ENCODE measurements around the gene CEACAM19. TPM values are rescaled to one million over a fixed set of nuclear protein-coding genes. Genes with fewer than 3 reads are reported as not detected.
"Not testable (repeated sequence)": the region's sequence is repeated elsewhere in the genome, so short reads cannot be mapped to it uniquely, and the experiment has no call there.

The CEACAM19 gene
- total RNA-seq, result 0.37 and 0.78 TPM in 2 replicates

- intact Hi-C loops (cut with micrococcal nuclease), result no loop called here
These were observed at the start of gene CEACAM19 for GRCh38 chr19:44671400-44671799. Gene CEACAM19, plus strand, starts transcription at chr19:44671482. Its CDS starts 450 bp downstream, at chr19:44671932.

DNA sequence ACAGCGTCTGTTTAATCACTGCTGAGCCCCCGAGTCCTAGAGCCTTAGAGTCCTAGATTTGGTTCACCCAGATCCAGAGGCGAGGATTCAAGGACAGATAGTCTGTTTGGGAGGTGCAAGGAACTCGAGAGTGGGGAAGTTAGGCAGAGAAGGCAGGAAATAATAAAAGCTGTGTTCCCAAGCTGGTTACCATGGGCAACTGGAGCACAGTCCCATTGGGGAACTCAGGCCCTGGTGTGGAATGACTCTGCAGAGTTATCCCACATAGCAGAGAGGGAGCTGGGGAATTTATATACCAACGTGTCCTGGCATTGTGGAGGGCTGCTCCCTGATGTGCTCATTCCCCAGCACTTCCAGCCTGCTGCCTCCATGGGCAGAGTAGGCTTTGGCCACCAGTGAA lies 48.2 kb upstream of the CEACAM19 start:
- intact Hi-C loops (cut with micrococcal nuclease), result no loop called here

DNA sequence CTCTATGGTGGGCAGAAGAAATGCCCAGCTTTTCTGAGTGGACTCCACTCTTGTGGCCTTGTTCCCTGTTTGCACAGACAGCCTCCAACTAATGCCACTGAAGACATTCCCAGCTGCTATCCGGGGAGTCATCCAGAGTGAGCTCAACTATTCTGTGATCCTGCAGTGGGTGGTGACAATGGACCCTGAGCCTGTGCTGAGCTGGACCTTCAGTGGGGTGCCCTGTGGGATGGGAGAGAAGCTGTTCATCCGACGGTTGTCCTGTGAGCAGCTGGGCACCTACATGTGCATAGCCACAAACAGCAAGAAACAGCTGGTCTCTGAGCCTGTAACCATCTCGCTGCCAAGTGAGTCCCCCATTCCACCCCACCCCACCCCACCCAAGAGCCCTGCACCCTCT lies 47.7 kb upstream of the CEACAM19 start:
- intact Hi-C loops (cut with micrococcal nuclease), result no loop called here

DNA sequence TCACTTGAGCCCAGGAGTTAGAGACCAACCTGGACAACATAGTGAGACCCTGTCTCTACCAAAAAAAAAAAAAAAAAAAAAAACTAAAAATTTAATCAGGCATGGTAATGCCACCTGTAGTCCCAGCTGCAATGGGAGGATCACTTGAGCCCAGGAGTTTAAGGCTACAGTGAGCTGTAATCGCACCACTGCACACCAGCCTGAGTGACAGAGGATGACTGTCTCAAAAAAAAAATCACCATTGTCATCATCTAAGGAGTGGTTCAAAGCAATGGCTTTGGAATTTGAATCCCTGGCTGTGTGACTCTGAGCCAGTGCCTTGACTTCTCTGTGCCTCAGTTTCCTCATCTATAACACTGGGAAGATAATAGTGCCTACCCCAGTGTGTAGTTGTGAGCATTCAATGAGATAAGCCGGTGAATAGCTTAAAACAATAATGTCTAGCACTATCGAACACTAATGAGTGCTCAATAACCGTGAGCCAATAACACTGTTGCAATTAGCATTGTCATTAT lies 46.4 kb upstream of the CEACAM19 start:
- intact Hi-C loops (cut with micrococcal nuclease), result no loop called here

- intact Hi-C loops (cut with micrococcal nuclease), result not testable (repeated sequence)
These were observed 45.6 kb upstream of the CEACAM19 start for GRCh38 chr19:44625637-44626036.

DNA sequence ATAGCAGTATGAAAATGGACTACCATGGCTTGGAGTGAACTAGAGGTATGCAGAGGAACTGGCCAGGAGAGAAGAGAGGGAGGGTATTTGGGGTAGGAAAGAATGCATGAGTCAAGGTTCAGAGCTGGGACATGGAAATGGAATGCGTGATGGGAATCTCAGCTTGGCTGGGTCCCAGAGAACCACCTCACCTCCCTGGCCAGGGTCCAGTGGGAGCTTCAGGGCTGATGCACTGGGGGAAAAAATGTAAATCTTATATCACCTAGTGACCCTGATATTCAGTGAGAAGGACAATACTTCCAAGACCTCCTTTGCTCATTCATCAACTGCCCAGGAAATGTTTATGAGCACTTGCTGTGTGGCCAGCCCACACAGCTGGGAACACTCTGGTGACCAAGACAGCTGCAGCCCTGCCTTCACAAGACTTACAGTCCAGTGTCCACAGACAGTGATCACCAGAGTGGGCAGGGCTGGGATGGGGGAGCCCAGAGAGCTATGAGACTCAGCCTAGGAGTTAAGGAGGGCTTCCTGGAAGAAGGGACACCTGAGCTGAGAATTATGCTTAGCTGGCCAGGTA lies 45.1 kb upstream of the CEACAM19 start:
- intact Hi-C loops (cut with micrococcal nuclease), result no loop called here

DNA sequence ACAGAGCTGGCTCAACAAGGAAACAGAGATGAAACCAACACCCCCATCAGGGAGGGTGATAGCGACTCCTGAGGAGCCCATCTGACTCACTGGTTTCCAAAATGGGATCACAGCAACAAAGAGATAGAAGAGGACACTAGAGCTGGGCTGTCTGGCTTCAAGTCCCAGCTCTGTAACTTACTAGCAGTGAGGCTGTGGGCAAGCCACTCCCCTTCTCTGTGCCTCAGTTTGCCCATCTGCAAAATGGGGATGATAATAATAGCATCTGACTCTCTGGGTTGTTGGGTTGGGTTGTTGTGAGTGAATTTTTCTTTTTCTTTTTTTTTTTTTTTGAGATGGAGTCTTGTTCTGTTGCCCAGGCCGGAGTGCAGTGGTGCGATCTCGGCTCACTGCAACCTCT lies 43.7 kb upstream of the CEACAM19 start:
- intact Hi-C loops (cut with micrococcal nuclease), result no loop called here

DNA sequence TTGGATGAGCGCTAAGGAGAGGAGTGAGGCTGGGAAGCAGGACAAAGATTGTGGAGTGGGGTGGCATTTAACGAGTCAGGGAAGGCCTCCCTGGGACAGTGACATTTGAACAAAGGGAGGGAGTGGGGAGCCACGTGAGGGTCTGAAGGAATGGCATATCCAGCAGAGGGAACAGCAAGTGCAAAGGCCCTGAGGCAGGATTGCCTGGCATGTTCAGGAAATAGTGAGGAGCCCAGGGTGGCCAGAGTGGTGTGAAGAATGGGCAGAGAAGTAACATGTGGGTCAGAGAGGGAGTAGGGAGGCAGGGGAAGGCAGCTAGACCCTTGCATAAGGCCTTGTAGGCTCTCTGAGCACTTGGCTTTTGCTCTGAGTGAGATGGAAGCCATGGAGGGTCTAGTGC lies 42.5 kb upstream of the CEACAM19 start:
- intact Hi-C loops (cut with micrococcal nuclease), result no loop called here

- intact Hi-C loops (cut with micrococcal nuclease), result not testable (repeated sequence)
These were observed 39.7 kb upstream of the CEACAM19 start for GRCh38 chr19:44631611-44632010.

- intact Hi-C loops (cut with micrococcal nuclease), result not testable (repeated sequence)
These were observed 37.2 kb upstream of the CEACAM19 start for GRCh38 chr19:44634058-44634457.

DNA sequence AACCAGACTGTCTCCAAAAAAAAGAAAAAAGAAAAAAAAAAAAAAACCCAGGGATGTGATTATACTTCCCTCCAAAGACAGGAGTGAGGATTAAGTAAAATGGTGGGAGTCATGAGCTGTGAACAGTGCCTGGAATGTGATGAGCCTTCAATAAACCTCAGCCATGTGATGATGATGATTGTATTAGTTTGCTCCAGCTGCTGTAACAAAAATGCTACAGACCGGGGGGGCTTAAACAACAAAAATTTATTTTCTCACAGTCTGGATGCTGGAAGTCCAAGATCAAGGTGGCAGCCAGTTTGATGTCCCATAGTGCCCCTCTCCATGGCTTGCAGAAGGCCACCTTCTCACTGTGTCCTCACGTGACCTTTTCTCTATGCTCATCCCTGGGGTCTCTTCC lies 36.5 kb upstream of the CEACAM19 start:
- intact Hi-C loops (cut with micrococcal nuclease), result no loop called here

GRCh38 chr19:44635581-44636438 lies 35.5 kb upstream of the CEACAM19 start:
- intact Hi-C loops (cut with micrococcal nuclease), result no loop called here

- intact Hi-C loops (cut with micrococcal nuclease), result no loop called here
These were observed 34.6 kb upstream of the CEACAM19 start for GRCh38 chr19:44636439-44637389.

DNA sequence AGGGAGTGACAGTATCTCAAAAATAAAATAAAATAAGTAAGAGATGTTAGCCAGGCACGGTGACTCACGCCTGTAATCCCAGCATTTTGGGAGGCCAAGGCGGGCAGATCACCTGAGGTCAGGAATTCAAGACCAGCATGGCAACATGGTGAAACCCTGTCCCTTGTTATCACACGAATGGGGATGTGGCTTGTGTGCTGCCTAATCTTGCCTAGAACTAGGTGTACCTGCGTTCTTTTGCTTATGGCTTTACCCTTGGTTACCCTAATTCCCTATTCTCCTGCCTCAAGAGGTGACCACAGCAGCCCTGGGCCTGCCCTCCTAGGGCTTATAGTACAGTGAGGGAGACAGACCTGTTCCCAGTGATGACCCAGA lies 33.9 kb upstream of the CEACAM19 start:
- intact Hi-C loops (cut with micrococcal nuclease), result no loop called here

DNA sequence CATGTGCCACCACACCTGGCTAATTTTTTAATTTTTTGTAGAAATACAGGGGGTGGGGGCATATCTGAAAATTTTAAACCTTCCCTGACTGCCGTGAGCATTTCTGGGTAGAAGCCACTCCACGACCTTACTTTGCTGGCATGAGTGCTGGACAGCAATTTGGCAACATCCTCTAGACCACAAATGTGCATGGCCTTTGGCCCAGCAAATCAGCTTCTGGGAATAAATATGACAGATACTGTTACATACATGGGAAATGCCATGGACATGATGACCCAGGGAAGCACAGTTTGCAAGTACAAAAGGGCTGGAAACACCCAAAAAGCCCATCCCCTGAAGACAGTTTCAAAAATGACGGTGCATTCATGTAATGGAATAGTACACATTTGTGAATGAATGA lies 30.8 kb upstream of the CEACAM19 start:
- intact Hi-C loops (cut with micrococcal nuclease), result no loop called here

- intact Hi-C loops (cut with micrococcal nuclease), result no loop called here
These were observed 29.6 kb upstream of the CEACAM19 start for GRCh38 chr19:44641501-44642265.

- intact Hi-C loops (cut with micrococcal nuclease), result no loop called here
These were observed 28.9 kb upstream of the CEACAM19 start for GRCh38 chr19:44642377-44642776.

- intact Hi-C loops (cut with micrococcal nuclease), result no loop called here
These were observed 27.5 kb upstream of the CEACAM19 start, which contains the start of gene PVR for GRCh38 chr19:44643605-44644401. Gene PVR, plus strand, starts transcription at chr19:44643910. Its CDS starts 187 bp downstream, at chr19:44644097.

- intact Hi-C loops (cut with micrococcal nuclease), result no loop called here
These were observed 26.8 kb upstream of the CEACAM19 start for GRCh38 chr19:44644402-44645016.

All from T-helper 1 cell treated with Interleukin-12 subunit alpha and Interleukin-12 subunit beta and Interleukin-4 antibody, amounts not matched to agents 30 ng/mL and 1 ng/mL, for 36 hours (primary cell).